Astrocyte (in vitro differentiated cells and primary cell): ENCODE data around the gene C1QTNF5.

ENCODE experiments used
- EZH2 ChIP-seq: IDR thresholded peaks from 2 replicates; pipeline ENCODE4 v1.6.1; 2012; ENCODE audit warnings: mild to moderate bottlenecking, low read length, inconsistent platforms; ENCODE audit not compliant: insufficient read depth
- TF ChIP-seq, protein P1 (sequence below): IDR thresholded peaks from 2 replicates; pipeline ENCODE4 v1.5.1; 2011; ENCODE audit warnings: low read depth, mild to moderate bottlenecking, inconsistent platforms, low read length, moderate library complexity; ENCODE audit not compliant: insufficient read depth

DNA sequence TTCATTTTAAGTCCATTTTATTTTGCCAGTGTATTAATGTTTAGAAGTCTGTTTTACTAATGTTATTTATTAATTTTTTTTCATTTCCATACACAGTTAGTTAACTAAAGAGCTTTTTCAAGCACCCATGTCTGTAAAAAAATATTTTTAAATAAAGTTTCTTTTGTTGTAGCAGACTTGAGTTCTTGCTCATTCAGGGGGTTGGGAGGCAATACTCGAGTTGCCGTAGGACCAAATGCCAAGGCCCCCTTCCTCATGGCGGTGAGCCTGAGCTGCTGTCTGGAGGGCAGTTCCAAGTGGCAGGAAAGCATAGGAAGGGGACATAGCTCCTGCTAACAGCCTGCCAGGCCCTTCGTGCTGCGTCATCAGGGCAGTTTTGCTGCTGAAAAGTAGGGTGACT is 32.7 kb downstream of the C1QTNF5 start:
- TF ChIP-seq EZH2 = no peak
- TF ChIP-seq, protein P1, sequence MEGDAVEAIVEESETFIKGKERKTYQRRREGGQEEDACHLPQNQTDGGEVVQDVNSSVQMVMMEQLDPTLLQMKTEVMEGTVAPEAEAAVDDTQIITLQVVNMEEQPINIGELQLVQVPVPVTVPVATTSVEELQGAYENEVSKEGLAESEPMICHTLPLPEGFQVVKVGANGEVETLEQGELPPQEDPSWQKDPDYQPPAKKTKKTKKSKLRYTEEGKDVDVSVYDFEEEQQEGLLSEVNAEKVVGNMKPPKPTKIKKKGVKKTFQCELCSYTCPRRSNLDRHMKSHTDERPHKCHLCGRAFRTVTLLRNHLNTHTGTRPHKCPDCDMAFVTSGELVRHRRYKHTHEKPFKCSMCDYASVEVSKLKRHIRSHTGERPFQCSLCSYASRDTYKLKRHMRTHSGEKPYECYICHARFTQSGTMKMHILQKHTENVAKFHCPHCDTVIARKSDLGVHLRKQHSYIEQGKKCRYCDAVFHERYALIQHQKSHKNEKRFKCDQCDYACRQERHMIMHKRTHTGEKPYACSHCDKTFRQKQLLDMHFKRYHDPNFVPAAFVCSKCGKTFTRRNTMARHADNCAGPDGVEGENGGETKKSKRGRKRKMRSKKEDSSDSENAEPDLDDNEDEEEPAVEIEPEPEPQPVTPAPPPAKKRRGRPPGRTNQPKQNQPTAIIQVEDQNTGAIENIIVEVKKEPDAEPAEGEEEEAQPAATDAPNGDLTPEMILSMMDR = no peak
